A673 (cell line): ENCODE measurements around the gene CMYA5.

Experiments used
- EZH2 ChIP-seq: fragments of 200-600 bp; sonication (generic); IDR thresholded peaks from 2 replicates; pipeline ENCODE4 v1.6.1; 2017; ENCODE audit warnings: borderline replicate concordance, low read depth, mild to moderate bottlenecking, mixed read lengths, antibody characterized with exemption, low read length; ENCODE audit not compliant: poor library complexity, severe bottlenecking
- TF ChIP-seq, protein P1 (sequence below): fragments of 300-800, 200-600 bp; sonication (generic); conservative IDR thresholded peaks from 2 replicates; pipeline ENCODE4 v1.5.1; 2017; ENCODE audit warnings: low read depth, mild to moderate bottlenecking, antibody characterized with exemption, low read length, moderate library complexity, mixed read lengths

DNA sequence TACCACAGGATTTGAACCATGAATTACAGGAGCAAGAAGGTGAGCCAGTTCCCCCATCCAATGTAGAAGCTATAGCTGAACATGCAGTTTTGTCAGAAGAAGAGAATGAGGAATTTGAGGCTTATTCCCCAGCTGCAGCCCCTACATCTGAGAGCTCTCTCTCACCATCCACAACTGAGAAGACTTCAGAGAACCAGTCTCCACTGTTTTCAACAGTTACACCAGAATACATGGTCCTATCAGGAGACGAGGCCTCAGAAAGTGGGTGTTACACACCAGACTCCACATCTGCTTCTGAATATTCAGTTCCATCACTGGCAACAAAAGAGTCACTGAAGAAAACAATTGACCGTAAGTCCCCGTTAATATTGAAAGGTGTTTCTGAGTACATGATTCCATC is 40.9 kb downstream of the CMYA5 start:
- TF ChIP-seq EZH2, result no peak
- TF ChIP-seq, protein P1, sequence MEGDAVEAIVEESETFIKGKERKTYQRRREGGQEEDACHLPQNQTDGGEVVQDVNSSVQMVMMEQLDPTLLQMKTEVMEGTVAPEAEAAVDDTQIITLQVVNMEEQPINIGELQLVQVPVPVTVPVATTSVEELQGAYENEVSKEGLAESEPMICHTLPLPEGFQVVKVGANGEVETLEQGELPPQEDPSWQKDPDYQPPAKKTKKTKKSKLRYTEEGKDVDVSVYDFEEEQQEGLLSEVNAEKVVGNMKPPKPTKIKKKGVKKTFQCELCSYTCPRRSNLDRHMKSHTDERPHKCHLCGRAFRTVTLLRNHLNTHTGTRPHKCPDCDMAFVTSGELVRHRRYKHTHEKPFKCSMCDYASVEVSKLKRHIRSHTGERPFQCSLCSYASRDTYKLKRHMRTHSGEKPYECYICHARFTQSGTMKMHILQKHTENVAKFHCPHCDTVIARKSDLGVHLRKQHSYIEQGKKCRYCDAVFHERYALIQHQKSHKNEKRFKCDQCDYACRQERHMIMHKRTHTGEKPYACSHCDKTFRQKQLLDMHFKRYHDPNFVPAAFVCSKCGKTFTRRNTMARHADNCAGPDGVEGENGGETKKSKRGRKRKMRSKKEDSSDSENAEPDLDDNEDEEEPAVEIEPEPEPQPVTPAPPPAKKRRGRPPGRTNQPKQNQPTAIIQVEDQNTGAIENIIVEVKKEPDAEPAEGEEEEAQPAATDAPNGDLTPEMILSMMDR, result no peak
